HG03103 (cell line): ENCODE results near the gene TMEM125.

Experiments
- ATAC-seq: cut with Tn5 transposase; IDR thresholded peaks from one replicate; pipeline ENCODE4 v1.9.1; 2021; ENCODE audit warnings: low read depth; ENCODE audit not compliant: unreplicated experiment

The TMEM125 gene

GRCh38 chr1:43307458-43308158 lies 37.8 kb downstream of the TMEM125 start:
- no peak for ATAC-seq

DNA sequence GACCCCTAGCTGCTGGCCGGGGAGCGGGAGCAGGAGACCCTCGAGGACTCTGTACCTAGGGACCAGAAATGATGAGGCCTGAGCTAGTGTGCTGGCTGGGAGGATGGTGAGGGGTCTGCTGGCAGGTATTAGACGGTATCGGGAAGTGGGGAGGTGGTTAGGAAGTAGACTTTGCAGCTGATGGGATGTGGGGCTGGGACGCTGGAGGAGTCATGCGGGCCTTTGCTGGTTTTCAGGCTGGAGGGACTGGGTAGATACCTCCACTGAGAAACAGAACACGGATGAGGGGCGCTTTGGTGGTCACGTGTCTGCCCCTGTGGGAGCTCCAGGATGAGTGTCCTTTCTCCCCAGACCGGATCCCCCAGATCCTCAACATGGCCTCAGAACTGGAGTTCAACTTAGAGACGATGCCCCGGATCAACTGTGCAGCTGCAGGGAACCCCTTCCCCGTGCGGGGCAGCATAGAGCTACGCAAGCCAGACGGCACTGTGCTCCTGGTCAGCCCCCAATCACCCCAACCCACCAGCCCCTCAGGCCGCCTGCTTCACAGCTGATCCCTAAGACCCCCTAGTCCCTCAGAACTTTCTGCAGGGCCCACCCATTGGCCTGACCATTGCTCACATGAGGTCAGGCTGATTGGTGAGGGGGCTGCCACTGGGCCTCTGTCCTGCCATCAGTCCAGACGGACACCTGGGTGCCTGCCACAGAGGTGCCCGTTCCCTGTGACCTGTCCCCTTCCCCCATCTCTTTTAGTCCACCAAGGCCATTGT lies 39.0 kb downstream of the TMEM125 start:
- no peak for ATAC-seq

DNA sequence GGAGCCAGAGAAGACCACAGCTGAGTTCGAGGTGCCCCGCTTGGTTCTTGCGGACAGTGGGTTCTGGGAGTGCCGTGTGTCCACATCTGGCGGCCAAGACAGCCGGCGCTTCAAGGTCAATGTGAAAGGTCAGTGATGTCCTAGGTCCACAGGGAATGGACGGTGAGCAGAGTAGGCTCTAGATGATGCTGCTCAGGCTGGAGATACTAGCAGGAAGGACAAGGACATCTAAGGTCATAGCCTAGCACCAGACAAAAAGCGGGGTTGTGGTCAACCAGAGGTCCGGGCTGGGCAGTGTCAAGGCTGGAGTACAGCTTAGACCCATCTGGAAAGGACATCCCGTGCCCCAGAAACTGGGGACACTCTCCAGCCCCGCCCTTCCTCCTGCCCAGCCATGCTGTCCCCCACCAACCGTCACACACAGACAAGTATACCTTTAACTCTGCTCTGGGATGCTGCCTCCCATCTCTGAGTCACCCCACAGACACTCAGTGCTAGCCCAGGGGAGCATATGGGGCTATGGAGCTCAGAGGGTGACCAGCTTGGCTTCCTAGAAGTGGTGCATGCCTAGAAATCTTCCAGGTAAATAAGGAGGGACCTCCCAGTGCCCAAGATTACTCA lies 39.7 kb downstream of the TMEM125 start:
- ATAC-seq = no peak

DNA sequence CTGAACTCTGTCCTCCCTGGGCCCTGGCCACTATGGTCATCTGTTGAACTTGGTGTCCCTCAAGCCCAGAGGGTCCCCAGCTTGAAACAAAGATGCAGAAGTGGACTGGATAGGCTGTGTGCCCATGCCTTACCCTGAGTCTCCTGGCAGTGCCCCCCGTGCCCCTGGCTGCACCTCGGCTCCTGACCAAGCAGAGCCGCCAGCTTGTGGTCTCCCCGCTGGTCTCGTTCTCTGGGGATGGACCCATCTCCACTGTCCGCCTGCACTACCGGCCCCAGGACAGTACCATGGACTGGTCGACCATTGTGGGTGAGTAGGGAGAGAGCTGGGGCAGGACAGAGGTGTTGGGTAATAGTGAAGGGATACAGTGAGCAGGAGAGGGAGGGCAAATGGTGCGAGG lies 41.7 kb downstream of the TMEM125 start:
- no peak for ATAC-seq

- no peak for ATAC-seq
Measured at GRCh38 chr1:43312212-43312623, 42.4 kb downstream of the TMEM125 start.

DNA sequence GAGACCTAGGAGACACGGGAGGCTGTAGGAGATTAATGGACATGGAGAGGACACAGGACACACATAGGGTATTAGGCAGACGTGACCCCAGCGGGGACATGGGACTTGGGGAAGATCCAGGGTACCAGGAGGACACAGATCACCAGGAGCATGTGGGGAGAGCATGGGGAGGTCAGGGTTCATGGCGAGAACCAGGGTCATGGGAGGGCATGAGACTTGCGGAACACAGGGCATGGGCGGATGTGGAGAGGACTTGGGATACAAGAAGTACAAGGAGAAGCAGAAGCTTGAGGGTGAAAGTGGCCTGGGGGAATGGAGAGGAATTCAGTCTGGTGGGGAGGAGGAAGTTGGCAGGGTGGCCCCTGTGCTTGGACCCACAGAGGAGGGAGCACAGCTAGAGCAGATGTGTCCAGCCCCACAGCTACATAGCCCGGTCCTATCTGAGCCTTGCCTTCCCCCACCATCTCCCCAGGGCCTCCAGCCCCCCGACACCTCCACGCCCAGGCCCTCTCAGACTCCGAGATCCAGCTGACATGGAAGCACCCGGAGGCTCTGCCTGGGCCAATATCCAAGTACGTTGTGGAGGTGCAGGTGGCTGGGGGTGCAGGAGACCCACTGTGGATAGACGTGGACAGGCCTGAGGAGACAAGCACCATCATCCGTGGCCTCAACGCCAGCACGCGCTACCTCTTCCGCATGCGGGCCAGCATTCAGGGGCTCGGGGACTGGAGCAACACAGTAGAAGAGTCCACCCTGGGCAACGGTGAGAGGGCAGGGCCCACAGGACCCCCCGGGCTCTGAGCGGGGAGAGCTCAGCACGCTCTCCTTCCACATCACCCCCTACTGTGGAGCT lies 43.1 kb downstream of the TMEM125 start:
- no peak for ATAC-seq

DNA sequence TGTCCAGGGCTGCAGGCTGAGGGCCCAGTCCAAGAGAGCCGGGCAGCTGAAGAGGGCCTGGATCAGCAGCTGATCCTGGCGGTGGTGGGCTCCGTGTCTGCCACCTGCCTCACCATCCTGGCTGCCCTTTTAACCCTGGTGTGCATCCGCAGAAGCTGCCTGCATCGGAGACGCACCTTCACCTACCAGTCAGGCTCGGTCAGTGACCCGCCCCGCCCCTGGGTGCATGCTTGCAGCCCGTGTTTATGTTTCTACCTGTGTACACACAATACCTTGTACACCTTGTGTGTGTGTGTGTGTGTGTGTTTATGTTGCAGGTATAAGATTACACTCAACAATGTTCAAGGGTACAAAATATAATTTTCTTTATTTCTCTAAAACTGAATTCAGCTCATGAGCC lies 44.0 kb downstream of the TMEM125 start:
- no peak for ATAC-seq

DNA sequence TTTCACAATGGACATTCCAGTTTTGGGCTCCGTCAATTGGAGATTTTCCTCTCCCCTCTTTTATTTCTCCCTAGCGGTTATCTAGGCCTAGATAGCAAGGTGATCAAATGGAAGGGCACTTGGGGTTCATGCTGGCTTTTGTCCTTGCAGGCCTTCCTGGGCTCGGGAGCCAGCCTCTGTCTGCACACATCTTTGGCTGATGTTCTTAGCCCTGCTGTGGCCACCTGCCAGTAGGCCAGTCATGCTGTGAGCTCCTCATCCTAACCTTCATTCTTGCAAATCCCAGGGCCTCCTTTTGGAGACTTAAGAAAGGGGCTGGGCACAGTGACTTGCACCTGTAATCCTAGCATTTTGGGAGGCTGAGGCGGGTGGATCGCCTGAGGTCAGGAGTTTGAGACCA lies 44.5 kb downstream of the TMEM125 start:
- ATAC-seq = no peak

- ATAC-seq = no peak
Measured at GRCh38 chr1:43315481-43315880, 45.7 kb downstream of the TMEM125 start.

- no peak for ATAC-seq
Measured at GRCh38 chr1:43315963-43316737, 46.4 kb downstream of the TMEM125 start.

DNA sequence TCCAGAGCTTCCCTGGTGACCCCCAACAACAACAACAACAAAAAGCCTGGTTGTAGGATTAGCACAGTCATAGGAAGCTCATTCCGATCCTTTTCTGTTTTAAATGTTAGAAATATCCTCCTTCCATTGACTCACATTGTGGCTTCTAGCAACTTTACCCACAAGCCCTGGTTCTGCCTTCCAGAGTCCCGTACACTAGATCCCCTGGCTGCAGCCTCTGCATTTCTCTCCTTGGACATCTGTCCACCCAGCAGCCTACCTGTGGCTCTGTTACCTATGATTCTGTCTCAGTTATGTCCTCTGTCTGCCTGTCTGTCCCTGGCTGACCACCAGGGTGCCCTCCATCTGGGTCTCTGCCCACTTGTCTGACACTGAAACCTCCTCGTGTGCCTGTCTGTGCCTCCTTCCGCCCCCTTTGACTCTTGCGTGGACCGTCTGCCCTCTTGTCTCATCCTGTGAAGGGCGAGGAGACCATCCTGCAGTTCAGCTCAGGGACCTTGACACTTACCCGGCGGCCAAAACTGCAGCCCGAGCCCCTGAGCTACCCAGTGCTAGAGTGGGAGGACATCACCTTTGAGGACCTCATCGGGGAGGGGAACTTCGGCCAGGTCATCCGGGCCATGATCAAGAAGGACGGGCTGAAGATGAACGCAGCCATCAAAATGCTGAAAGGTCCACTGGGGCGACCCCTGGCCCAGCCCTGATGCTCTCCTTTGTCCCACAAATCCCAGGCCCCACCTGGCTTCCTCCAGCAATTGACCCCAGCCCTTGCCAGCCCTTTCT lies 47.1 kb downstream of the TMEM125 start:
- ATAC-seq = no peak

DNA sequence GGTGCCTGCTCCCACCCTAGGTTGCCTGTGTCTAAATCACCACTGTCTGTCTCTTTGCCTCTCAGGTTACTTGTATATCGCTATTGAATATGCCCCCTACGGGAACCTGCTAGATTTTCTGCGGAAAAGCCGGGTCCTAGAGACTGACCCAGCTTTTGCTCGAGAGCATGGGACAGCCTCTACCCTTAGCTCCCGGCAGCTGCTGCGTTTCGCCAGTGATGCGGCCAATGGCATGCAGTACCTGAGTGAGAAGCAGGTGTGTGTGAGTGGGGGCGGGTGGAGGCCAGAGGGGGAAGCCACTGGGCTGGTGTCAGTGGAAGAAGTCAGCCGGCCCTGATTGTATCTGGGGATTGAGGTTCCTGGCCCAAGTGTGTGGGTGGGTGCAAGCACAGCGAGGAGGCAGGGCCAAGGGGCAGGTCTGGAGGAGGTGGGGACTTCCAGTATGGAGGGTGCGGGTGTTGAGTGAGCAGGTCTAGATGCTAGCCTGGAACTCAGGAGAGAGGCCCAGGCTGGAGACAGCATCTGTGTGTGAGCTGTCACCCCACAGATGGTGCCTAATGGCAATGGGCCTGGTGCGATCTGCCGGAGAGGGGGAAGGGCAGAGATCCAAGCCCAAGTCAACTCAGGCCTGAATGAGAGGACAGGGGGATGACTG lies 48.2 kb downstream of the TMEM125 start:
- ATAC-seq = no peak

DNA sequence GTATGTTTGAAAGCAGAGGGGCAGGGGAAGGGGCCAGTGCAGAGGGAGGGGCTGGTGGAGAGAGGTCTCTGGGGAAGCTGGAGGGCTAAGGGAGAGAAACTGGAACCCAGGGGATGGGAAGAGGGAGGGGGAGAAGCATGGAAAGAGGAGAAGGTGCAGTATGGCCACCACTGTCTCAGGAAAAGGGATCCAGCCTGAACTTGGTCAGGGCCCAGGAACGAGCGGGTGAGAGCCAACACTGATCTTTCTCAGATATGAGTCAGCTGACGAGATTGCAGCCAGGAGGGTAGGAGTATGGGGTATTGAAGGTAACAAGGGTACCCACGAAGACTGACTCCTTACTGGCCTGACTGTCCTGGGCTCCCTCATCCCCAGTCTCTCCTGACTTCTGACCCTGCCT lies 49.0 kb downstream of the TMEM125 start:
- ATAC-seq = no peak

DNA sequence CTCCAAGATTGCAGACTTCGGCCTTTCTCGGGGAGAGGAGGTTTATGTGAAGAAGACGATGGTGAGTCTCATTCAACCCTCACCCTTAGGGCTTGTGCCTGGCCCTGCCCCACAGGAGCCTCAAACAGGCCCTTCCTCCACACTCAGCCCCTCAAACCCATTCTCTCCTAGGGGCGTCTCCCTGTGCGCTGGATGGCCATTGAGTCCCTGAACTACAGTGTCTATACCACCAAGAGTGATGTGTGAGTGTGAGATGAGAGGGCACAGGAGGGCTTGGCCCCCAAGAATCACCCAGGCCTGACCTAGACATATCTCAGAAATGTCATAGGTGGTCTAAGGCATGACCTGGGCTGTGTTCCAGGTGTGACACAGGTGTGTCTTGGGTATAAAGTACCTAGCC lies 49.5 kb downstream of the TMEM125 start:
- ATAC-seq = no peak

DNA sequence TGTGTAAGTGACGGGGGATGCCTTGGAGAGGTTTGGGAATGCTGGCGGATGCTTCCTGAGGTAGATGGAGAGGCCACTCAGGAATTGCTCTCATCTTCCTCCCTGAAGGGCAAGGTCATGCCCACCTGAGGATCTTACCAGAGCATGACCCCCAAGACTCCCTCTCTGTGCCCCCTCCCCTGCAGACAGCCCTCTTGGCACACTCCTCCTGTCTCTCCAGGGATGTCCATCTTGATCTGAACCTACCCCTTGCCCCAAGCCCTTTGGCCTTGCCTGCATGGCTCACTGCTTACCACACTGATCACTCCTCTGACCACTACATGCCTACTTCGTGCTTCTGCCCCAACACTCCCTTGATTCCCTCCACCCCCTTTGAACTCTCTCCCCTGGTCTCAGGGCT lies 50.0 kb downstream of the TMEM125 start:
- ATAC-seq = no peak

- no peak for ATAC-seq
Measured at GRCh38 chr1:43321331-43321891, 51.6 kb downstream of the TMEM125 start.

DNA sequence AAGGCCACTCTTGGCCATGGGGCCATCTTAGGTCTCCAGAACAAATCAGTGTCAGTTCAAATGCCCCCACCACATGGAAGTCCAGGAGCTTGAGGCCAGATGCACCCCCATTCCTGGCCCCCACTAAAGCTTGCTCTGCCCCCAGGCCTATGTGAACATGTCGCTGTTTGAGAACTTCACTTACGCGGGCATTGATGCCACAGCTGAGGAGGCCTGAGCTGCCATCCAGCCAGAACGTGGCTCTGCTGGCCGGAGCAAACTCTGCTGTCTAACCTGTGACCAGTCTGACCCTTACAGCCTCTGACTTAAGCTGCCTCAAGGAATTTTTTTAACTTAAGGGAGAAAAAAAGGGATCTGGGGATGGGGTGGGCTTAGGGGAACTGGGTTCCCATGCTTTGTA lies 52.7 kb downstream of the TMEM125 start:
- no peak for ATAC-seq
